ENCODE data around the gene SLC39A12. TPM values are rescaled to one million over a fixed set of nuclear protein-coding genes. Genes with fewer than 3 reads are reported as not detected.
A peak's percentile ranks its signal among the peaks of the same experiment; 100 is the strongest.

Gene SLC39A12
- total RNA-seq, 4 donors from 2014 or later, result not detected

GRCh38 chr10:18085855-18086254 is 134.1 kb downstream of the SLC39A12 start:
- Histone ChIP-seq H3K9me3 (no peaks in the 10 kb centered on the region), H3K4me1 (no peaks in the 10 kb centered on the region), H3K27ac (peak overlapping the region in 2 of 4 donors; percentile 31 to 56), H3K4me3 (no peak overlapping the region), H3K27me3 (no peaks in the 10 kb centered on the region), H3K36me3 (no peaks in the 10 kb centered on the region)
- no peak for DNase-seq
- intact Hi-C loops (cut with DNase I), result no loop called here
- 74 to 85% methylated on average over 4 of the region's 4 CpGs for WGBS, 2 donors
- no peak for TF ChIP-seq CTCF (IDR thresholded peaks at IDR 0.05)
- TF ChIP-seq POLR2A (IDR thresholded peaks at IDR 0.05), result no peak

GRCh38 chr10:18086746-18087145 is 135.0 kb downstream of the SLC39A12 start:
- Histone ChIP-seq H3K4me3 (no peak overlapping the region), H3K4me1 (no peaks in the 10 kb centered on the region), H3K27me3 (no peaks in the 10 kb centered on the region), H3K27ac (peak overlapping the region in 2 of 4 donors; percentile 49 to 56), H3K9me3 (no peaks in the 10 kb centered on the region), H3K36me3 (no peaks in the 10 kb centered on the region)
- intact Hi-C loops (cut with DNase I), result no loop called here
- TF ChIP-seq CTCF (IDR thresholded peaks at IDR 0.05) (no peak), POLR2A (IDR thresholded peaks at IDR 0.05) (no peak)
- no peak for DNase-seq

- 56 to 68% methylated on average over 5 of the region's 5 CpGs for WGBS, 2 donors
- no peak overlapping the region for H3K4me3 ChIP-seq
- no peak for TF ChIP-seq POLR2A (IDR thresholded peaks at IDR 0.05)
- no peak for TF ChIP-seq CTCF (IDR thresholded peaks at IDR 0.05)
- H3K9me3 ChIP-seq, result no peaks in the 10 kb centered on the region
- intact Hi-C loops (cut with DNase I), result no loop called here
- DNase-seq, result no peak
- no peaks in the 10 kb centered on the region for H3K36me3 ChIP-seq
- H3K27me3 ChIP-seq, result no peaks in the 10 kb centered on the region
- H3K4me1 ChIP-seq, result no peaks in the 10 kb centered on the region
- peak overlapping the region in 3 of 4 donors; percentile 46 to 56 (median 49) for H3K27ac ChIP-seq
Observed at GRCh38 chr10:18087355-18087754, 135.6 kb downstream of the SLC39A12 start.

Other genes with a start within 250 kb of the SLC39A12 start
- gene TMEM236, start 199.7 kb upstream of the SLC39A12 start, total RNA-seq, result under 1 TPM; 0.04 to 0.76 (median 0.15) TPM
- 10 to 100 TPM in 2 of 4 donors, 1 to 10 TPM in 1, under 1 TPM in 1; 0.42 to 43.1 (median 15.1) TPM for gene MRC1, start 142.6 kb upstream of the SLC39A12 start, total RNA-seq
- 10 to 100 TPM in 1 of 4 donors, 1 to 10 TPM in 2, under 1 TPM in 1; 0.91 to 37.0 (median 5.7) TPM for gene CACNB2, start 188.5 kb downstream of the SLC39A12 start, total RNA-seq

Data from esophagus squamous epithelium (tissue), 5 donors.